GM21381 (cell line): ENCODE results near the gene SEC61A1.
A peak's percentile ranks its signal among the peaks of the same experiment; 100 is the strongest.

Experiments
- ATAC-seq: cut with Tn5 transposase; IDR thresholded peaks from one replicate; pipeline ENCODE4 v1.9.1; 2021; ENCODE audit warnings: mild to moderate bottlenecking, moderate library complexity; ENCODE audit not compliant: unreplicated experiment

Gene SEC61A1

GRCh38 chr3:128056258-128056657 is 4.0 kb downstream of the SEC61A1 start:
- ATAC-seq: no peak

DNA sequence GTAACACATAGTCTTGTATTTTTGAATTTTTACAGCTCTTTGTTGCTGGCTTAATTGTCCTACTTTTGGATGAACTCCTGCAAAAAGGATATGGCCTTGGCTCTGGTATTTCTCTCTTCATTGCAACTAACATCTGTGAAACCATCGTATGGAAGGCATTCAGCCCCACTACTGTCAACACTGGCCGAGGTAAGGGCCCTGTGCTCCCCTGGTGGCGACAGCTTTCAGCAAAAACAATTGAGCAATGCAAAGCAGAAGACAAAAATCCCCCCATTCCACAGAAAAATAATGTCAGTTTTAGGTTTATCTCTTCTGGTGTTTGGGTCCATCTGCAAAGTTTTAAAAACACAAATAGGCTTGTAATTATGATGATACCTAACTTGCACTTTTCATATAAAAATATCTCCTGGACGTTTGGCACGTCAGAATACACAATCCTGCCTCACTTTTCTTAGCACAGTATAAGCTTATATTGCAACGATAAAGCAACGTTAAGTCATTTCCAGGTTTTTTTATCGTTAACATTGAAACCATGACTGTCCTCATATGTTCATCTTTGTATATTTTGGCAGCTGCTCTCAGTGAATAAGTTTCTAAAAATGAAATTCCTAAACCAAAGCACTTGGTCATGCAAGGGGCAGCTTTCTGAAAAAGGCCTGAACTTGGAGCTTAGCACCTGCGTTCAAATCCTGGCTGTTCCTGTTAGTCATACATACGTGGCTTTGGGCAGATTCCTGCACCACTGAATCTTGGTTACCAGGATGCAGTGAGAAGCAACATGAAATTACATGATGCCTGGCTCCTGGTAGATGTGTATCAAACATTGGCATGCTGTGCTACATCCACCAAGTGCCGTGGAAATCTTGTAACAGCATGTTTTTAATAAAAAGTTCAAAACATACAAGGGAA is 8.5 kb downstream of the SEC61A1 start:
- no peak for ATAC-seq

DNA sequence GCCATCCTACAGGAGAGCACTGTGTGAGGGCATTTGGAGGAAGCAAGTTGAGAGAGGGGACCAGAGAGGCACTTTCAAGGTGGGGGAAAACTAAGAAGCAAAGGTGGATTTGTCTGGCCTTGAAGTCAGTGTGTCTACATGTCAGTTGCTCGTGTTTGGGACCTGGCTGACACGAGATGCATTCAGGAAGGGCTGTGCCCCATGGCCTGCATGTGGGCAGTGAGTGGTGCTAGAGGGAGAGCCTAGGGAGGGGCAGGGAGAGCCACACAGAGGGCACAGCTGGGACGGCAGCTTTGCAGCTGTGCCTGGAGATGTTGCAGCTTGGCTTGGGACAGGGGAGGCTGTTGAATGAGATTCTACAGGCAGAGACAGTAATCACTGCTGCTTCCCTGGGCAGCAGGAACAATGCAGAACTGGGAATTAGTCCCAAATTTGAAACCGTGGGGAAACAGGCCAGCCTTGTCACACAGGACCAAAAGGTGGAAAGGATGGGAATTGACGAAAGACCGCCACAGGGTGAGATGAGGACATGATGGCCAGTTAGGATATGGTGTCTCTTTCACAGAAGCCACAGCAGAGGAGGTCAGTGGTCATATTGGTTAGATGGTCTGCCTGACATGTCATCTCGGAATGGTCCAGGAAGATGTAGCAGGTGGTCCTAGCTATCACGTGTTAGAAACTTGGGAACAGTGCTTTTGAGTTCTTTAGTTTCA is 10.0 kb downstream of the SEC61A1 start:
- ATAC-seq: no peak

- no peak for ATAC-seq
Observed at GRCh38 chr3:128063865-128064264, 11.6 kb downstream of the SEC61A1 start.

DNA sequence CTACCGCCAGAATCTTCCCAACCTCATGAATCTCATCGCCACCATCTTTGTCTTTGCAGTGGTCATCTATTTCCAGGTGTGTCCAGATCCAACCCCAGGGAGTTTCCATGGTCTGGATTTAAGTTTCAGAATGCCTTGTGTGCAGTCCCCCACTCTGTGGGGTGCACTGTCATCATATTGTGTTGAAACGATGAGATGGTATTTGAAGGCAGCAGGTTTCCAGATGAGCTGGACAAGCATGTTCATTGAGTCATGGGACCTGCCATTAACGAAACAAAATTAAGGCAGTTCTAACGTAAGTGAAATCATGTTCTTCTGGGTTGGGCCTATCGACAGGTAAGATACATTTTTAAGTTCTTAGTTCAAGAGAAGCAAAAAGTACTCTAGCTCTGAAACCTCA is 12.7 kb downstream of the SEC61A1 start:
- ATAC-seq: no peak

DNA sequence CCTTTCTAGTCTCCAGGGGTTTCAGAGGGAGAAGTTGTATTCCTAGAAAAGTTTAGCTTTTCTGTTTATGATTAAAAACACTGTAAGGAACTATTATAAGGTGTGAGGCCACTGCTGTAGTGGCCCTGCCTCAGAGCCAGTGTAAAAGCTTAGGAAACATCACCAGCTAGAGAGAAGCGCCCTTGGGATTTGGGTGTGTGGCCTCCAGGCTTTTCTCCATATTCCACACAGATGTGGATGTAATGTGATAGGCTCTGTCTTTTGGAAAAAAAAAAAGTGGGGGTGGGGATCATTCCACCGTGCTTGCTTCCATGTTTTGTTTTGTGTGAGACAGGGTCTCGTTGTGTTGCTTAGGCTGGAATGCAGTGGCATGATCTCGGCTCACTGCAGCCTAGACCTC is 13.9 kb downstream of the SEC61A1 start:
- ATAC-seq: no peak

GRCh38 chr3:128066676-128067075 is 14.4 kb downstream of the SEC61A1 start:
- ATAC-seq: no peak

- ATAC-seq: no peak
Observed at GRCh38 chr3:128067489-128067888, 15.3 kb downstream of the SEC61A1 start.

- ATAC-seq: no peak
Observed at GRCh38 chr3:128068156-128068620, 16.0 kb downstream of the SEC61A1 start.

DNA sequence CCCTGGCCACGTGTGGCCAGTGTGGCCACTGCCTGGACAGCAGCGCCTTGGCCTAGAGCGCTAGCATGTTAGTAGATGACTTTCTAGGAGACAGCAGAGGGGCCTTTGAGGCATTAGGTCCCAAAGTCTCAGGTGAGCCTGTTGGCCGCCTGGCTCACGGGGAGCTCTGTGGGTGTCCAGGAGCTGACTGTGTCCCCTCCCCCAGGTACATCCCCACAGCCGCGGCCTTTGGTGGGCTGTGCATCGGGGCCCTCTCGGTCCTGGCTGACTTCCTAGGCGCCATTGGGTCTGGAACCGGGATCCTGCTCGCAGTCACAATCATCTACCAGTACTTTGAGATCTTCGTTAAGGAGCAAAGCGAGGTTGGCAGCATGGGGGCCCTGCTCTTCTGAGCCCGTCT is 17.0 kb downstream of the SEC61A1 start:
- ATAC-seq: no peak

DNA sequence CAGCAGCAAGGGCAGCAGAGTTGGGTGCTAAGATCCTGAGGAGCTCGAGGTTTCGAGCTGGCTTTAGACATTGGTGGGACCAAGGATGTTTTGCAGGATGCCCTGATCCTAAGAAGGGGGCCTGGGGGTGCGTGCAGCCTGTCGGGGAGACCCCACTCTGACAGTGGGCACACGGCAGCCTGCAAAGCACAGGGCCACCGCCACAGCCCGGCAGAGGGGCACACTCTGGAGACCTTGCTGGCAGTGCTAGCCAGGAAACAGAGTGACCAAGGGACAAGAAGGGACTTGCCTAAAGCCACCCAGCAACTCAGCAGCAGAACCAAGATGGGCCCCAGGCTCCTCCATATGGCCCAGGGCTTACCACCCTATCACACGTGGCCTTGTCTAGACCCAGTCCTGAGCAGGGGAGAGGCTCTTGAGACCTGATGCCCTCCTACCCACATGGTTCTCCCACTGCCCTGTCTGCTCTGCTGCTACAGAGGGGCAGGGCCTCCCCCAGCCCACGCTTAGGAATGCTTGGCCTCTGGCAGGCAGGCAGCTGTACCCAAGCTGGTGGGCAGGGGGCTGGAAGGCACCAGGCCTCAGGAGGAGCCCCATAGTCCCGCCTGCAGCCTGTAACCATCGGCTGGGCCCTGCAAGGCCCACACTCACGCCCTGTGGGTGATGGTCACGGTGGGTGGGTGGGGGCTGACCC is 18.8 kb downstream of the SEC61A1 start:
- ATAC-seq: no peak

DNA sequence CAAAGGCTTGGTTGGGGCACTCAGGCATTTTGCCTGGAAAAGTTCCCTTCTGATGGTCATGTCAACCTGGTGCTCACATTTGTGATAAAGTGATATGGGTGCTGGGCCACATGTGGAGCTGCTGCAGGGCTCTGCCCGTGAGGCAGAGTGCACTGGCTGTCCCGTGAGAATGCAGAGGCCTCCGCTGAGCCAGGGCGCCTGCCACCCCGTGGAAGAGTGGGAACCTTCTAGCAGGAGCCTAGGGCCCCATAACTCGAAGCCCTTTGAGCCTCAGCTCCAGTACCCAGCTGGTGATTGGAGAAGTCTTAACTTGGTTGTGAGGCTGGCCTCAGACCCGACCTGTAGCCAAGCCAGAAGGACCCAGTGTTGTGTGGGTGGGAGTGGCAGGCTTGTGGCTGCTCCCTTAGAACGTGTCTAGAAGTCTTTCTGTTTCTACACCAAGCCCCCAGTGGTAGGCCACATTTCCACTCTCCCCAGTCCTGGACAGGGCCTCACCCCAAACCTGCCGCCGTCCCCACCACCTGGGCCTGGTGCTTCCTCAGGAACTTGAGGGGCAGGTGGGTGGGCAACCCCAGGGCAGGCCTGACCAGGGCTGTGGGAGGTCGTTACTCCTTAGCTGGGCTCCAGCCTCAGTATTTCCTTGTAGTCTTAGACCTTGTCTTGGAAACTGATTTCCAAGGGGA is 19.7 kb downstream of the SEC61A1 start:
- no peak for ATAC-seq

- no peak for ATAC-seq
Observed at GRCh38 chr3:128072454-128073184, 20.4 kb downstream of the SEC61A1 start.

DNA sequence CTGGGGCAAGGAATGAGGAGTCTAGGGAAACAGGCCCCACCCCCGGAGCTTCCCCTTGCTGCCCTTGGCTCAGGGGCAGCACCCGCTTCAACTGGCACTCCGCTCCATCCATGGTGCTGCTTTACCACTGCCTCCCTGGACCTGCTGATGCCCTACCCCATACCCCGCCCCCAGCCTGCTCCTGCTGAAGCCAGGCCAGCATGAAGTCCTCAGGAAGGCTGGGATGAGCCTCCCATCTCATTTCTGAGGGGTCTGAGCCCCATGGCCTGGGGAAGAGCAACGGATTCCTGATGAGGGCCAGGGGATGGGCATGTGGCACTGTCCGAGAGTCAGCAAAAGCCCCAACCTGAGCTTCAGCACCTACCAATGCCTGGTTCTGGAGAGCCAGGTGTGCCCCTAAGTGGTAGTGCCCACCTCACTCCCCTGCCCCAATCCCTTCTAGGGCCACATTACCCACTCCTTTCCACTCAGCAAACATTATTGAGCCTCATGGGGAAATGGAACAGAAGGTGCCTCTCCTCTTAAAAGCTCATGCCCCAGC is 21.0 kb downstream of the SEC61A1 start:
- ATAC-seq: no peak

GRCh38 chr3:128073807-128074206 is 21.6 kb downstream of the SEC61A1 start:
- ATAC-seq: no peak

DNA sequence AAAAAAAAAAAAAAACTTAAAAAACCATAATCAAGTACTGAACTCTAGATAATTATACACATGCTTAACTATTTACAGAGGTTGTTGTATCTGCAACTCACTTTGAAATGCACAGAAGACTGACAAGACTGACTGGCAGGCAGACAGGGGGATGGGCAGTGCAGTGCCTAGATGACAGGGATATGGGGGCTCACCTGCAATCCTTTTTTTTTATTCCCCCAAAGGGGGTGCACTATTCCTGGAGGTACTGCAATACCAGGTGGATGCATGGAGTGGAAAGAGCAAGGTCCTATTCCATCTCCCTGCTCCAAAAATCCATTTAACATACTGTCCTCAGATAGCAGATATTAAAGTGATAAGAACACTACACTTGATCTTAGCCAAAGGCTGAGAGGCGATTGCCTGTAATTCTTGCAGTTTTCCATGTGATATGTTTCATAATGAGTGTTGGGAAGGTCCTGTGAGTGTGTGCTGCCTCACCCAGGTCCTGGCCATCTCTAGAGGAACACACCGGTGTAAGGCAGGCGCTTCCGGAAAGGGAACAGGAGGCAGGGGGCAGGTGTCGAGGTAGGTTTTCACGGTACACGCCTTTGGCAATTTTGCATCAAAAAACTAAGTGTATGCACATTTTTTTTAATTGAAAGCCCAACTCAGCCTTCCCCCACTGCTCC is 22.7 kb downstream of the SEC61A1 start:
- ATAC-seq: no peak

GRCh38 chr3:128075522-128076482 is 23.6 kb downstream of the SEC61A1 start:
- peak; percentile 60 for ATAC-seq

DNA sequence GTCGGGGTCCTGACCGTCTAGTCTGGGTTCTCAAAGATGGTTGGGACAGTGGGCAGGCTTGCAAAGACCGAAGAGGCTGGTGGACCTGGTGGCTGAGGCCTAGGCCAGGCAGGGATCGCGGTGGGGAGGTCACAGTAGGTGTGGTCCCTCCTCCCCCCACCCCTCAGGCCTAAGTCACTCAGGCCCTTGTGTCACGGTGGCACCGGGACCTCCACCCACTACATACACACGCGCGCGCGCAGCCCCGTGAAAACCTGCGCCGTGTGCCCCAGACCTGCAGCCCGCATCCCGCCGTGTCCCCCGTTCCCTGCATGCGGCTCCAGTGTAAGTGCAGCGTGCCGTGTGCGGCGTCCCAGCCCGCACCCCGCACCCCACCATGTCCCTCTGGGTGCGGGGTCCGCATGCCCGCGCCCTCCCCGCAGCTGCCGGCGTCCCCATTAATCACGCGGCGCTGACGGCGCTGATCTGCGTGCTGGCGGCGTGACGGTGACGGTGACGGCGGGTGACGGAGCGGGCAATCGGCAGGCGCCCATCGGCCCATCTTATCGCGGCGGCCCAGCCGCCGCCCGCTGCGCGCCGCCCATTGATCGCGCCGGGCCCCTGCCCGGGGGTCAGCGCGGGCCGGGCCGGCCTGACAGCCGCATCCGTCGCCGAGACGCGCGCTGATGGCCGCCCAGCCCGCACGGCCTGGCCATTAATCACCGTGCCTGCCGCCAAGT is 24.4 kb downstream of the SEC61A1 start:
- ATAC-seq: no peak
